ENCODE results near the gene HOXD4. TPM values are rescaled to one million over a fixed set of nuclear protein-coding genes. Genes with fewer than 3 reads are reported as not detected.

HOXD4 gene
- polyA plus RNA-seq, 12 donors: 4.9 to 14.8 (median 5.9) TPM; not detected in 1

- DNase-seq: no peak
These were observed 5.0 kb downstream of the HOXD4 start for GRCh38 chr2:176156301-176156806.

DNA sequence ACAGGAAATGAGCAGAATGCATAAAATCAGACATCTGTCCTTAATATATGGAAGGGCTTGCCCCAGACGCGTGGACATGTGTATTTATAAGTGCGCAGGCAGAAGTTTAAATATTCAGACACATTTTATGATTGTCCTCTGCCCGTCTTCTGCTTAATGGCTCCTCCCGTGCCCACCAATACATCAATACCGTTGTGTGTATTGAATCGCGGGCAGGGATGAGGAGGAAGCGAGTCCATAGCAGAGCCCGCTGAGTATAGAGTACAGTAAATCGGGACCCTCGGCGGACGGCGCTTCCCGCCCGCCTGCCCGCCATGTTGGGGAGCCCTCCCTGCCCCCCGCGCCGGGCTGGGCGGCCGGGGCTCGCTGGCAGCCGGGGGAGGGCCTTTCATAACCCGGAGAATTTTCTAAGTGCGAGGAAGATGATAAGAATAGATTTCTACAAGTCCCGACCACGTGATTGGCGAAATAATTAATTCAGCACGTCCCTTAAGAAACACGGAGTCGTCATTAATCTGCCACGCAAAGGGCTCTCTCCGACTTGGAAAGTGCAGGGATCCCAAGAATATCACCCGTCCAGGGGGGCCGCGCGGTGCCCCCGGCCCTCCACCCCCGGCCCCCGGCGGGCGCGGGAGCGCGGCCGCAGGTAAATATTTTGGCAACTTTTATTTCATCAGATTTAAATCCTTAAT, 5.6 kb downstream of the HOXD4 start, which contains the start of gene HOXD3:
HOXD3 (plus strand) TSS at position 501 of the 692 bp plus-strand sequence. CDS start 11,808 bp downstream, outside the sequence.
- DNase-seq: no peak

DNA sequence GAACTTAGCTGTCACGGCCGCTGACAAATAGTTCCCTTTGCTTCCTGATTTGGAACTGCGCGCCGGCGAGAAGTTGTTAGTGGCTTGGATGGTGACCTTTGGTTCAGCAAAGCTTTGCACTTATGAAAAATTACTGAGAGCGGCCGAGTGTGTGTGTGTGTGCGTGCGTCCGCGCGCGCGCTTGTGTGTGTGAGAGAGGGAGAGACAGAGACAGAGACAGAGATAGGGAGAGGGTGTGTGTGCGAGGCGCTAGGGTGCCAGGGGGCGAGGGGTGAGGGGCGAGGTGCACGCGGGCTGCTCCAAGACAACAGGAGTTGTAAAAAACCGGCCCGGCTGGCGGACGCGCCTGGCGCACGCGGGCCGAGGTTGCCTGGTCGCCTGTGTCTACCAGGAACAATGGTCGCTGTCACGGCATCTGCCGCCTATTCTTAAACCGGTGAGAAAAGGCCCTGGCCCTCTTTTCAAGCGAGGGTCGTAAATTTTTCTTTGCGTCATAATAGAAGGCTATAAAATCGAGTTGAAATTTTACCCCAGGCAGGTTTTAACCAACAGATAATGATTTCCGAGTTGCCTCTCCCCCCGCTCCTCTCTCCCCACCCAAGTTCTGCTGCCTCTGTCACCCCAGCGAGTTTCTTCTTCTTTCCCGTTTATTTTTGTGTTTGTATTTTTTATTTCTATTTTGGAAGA, 6.3 kb downstream of the HOXD4 start:
- no peak for DNase-seq

GRCh38 chr2:176158186-176158591, 6.8 kb downstream of the HOXD4 start:
- no peak for DNase-seq

DNA sequence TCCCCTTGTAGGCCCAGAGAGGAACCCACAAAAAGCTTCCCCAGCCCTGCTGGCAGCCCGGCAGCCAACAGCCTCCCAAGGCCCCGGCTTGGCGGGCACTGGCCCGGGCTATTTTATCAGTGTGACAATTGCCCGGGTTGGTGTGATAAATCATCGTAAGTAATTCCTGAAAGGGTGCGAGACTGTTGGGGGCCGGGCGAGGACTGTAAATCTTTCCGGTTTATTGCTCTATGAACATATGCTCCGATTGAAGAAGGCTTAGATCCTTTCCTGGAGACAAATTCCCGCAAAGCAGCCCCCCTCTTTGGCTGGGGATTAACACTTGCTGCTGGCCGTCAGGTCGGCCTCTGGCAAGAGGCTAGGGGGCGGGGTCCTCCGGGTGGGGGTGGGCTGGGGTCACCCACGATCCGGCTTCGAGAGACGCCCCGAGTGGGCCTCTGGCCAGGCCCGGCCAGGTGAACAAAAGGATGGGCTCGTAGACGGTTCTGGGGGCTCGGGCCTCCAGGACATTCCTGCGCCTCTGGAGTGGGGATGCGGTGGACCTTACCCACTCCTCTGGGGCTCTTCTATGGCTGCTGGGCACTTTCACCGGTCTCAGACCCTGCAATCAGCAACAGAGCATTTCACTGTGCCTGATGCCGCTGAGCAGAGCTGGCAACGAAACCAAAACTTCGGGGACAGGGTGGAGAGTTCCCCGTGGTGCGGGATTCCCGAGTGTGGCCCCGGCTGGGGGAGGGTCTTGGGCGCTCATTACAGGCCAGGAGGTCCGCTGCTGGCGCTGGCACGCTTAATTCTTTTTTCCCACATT, 7.7 kb downstream of the HOXD4 start:
- DNase-seq: no peak

DNA sequence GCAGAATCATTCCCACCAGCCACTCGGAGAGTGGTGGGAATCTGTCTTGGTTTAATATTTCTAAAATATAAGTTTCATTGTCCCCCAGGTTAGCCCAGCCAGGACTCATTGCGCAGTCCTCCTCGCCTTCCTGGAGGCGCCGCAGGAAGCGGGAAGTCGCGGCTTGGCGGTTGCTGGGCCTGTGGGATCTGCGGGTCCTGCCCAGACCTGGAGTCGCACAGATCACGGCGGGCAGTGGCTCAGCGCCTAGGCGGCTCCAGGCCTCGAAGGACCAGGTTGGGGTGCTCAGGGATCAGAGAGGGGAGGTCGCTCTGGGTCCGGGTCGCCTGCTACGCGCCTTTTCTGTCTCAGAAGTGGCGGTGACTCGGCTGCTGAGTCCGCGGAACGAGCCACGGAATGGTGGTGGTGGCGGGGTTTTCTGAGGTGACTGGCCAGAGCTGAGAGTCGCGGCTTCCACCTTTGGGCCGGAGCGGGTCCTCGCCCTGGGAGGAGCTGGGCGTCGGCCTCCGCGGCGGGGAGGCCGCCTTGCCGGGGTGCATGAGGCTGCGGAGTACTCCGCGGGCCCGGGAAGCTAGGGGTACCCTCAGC, 8.4 kb downstream of the HOXD4 start:
- no peak for DNase-seq

DNA sequence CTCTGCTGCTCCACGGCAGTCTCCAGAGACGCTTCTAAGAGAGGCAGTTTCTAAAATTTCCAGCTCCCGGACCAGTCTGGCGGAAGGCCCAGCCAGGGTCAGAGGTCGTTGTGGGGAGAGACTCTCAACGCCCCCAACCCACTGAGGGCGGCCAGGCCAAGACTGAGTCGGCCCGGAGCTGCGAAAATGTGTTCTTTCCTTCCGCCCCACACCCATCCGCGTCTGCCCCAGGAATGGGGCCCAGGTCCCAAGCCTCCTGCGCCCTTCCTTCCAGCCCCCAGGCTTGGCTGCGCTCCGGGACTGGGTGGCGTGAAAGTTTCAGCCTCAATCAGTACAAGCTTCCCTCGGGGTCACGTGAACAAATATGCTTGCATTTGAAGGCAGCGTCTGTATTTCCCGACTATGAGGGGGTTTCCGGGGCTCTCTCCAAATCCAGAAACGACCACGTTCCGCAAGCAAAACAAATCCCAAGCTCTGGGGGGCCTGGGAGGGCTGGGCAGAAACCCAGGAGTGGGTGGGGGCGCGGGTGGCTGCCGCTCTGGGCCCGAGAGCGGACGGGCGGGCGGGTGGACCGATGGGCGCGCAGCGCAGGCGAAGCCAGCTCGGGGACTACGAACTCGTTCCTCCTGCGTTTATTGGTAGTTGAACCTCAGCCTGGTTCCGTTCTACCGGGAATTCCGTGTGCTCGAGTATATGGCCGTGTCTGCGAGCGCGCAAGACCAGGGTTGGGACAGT, 9.1 kb downstream of the HOXD4 start:
- peak; percentile 49 for DNase-seq

DNA sequence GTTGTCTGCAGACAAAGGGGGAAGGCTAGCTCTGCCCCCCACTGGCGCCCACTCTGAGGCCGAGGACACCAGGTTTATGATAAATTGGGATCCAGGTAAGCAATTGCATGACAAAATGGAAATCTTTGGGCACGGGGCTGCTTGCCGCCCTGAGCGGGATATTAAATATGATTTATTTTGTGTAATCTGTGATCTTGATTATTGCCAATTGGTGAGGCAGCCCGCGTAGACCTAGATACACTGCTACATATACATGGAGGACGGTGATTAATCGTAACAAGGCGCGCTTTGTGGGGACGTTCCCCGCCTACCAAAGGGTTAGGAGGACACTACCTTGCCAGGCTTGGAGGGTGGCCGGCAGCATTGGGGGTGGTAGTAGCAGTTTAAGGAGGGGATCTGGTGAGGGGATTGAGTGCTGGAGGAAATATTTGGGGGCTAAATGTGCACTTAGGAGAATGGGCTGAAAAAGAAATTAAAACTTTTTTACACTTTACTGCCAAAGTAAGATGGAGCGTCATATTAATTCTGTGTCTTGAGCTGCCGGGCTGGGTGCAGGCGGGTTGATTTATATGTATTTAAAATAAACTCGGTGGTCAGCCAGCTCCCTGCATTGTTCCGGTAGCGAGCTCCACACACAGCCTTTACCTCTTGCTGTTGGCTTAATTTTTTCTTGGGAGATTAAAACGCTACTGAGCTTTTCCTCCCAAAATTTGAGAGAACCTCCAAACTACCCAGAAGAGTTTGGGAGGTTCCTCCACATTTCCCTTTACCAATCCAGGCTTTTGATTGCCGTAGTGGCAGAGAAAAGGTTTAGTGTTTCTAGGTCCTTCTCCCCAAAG, 9.9 kb downstream of the HOXD4 start:
- no peak for DNase-seq

- peak; percentile 83 for DNase-seq
These were observed 10.7 kb downstream of the HOXD4 start for GRCh38 chr2:176161825-176162626.

- no peak for DNase-seq
These were observed 11.7 kb downstream of the HOXD4 start for GRCh38 chr2:176162911-176163671.

- no peak for DNase-seq
These were observed 12.3 kb downstream of the HOXD4 start for GRCh38 chr2:176163672-176164056.

GRCh38 chr2:176164201-176164600, 12.9 kb downstream of the HOXD4 start:
- no peak for DNase-seq

GRCh38 chr2:176164611-176165369, 13.4 kb downstream of the HOXD4 start:
- no peak for DNase-seq

GRCh38 chr2:176165370-176166050, 14.2 kb downstream of the HOXD4 start:
- DNase-seq: no peak

DNA sequence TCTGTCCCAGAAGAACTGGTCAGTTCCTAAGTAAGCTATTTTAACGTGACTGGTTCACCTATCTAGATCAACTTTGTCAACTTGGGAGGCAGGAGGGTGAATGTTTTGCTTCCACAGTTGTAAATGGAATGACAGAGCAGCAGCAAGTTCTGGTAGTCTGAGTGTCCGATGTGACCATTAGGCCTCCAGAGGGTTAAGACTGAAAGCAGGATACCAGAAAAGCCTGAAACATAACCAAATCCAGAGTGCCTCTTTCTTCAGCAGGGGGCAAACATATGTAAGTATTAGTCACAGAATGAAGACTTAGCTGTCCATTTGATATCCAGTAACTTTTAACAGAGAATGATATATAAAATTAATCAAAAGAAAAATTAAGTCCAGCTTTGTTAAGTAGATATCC, 14.9 kb downstream of the HOXD4 start:
- no peak for DNase-seq

GRCh38 chr2:176167398-176167797, 16.0 kb downstream of the HOXD4 start:
- no peak for DNase-seq

DNA sequence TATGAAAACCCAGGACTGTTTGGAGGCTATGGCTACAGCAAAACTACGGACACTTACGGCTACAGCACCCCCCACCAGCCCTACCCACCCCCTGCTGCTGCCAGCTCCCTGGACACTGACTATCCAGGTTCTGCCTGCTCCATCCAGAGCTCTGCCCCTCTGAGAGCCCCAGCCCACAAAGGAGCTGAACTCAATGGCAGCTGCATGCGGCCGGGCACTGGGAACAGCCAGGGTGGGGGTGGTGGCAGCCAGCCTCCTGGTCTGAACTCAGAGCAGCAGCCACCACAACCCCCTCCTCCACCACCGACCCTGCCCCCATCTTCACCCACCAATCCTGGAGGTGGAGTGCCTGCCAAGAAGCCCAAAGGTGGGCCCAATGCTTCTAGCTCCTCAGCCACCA, 17.8 kb downstream of the HOXD4 start:
- no peak for DNase-seq
